ENCODE measurements around the gene ZNF451.

DNA sequence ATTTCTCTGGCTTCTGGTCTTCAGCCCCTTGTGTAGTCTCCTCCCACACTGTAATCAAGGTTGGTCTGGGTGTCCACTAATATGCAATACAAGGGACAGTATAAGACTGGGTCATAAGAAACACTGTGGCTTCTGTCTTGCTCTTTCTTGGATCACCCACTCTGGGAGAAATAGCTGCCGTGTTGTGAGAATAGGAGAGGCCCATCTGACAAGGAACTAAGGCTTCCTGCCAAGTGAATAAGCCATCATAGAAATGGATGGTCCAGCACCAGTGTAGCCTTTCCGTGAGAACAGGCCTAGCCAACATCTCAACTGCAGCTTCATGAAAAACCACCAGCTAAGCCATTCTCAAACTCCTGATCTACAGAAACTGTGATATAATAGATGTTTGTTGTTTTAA lies 105.5 kb downstream of the ZNF451 start:
- TF ChIP-seq POLR2AphosphoS5 (IDR thresholded peaks at IDR 0.05; ENCODE audit: low read depth, low read length): no peak
- TF ChIP-seq, protein P1, sequence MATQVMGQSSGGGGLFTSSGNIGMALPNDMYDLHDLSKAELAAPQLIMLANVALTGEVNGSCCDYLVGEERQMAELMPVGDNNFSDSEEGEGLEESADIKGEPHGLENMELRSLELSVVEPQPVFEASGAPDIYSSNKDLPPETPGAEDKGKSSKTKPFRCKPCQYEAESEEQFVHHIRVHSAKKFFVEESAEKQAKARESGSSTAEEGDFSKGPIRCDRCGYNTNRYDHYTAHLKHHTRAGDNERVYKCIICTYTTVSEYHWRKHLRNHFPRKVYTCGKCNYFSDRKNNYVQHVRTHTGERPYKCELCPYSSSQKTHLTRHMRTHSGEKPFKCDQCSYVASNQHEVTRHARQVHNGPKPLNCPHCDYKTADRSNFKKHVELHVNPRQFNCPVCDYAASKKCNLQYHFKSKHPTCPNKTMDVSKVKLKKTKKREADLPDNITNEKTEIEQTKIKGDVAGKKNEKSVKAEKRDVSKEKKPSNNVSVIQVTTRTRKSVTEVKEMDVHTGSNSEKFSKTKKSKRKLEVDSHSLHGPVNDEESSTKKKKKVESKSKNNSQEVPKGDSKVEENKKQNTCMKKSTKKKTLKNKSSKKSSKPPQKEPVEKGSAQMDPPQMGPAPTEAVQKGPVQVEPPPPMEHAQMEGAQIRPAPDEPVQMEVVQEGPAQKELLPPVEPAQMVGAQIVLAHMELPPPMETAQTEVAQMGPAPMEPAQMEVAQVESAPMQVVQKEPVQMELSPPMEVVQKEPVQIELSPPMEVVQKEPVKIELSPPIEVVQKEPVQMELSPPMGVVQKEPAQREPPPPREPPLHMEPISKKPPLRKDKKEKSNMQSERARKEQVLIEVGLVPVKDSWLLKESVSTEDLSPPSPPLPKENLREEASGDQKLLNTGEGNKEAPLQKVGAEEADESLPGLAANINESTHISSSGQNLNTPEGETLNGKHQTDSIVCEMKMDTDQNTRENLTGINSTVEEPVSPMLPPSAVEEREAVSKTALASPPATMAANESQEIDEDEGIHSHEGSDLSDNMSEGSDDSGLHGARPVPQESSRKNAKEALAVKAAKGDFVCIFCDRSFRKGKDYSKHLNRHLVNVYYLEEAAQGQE (IDR thresholded peaks at IDR 0.05; ENCODE audit: insufficient read depth in 1 of 2, low read depth in 2 of 2, low read length in 2 of 2): no peak
- TF ChIP-seq SIN3A (IDR thresholded peaks at IDR 0.05; ENCODE audit: borderline replicate concordance, insufficient read depth, low read length): no peak

All from PFSK-1 (cell line).